LNCaP clone FGC (cell line): Measurements from ENCODE around the gene POLL.
"Not testable (repeated sequence)": the region's sequence is repeated elsewhere in the genome, so short reads cannot be mapped to it uniquely, and the experiment has no call there.

Experiments
- DNase-seq: peaks from one replicate; pipeline ENCODE4 v3.0.0-alpha.2; 2011; ENCODE audit warnings: low read depth
- H3K4me3 ChIP-seq: 2 replicates; pipeline ENCODE4 v1.5.1; 2011; ENCODE audit warnings: mild to moderate bottlenecking, low read depth, low read length, control low read depth
- TF ChIP-seq, protein P1 (sequence below): IDR thresholded peaks from 2 replicates; pipeline ENCODE4 v1.5.1; 2012; ENCODE audit warnings: mild to moderate bottlenecking; ENCODE audit not compliant: control insufficient read depth, insufficient read depth; ENCODE audit errors: extremely low read depth

The POLL gene

DNA sequence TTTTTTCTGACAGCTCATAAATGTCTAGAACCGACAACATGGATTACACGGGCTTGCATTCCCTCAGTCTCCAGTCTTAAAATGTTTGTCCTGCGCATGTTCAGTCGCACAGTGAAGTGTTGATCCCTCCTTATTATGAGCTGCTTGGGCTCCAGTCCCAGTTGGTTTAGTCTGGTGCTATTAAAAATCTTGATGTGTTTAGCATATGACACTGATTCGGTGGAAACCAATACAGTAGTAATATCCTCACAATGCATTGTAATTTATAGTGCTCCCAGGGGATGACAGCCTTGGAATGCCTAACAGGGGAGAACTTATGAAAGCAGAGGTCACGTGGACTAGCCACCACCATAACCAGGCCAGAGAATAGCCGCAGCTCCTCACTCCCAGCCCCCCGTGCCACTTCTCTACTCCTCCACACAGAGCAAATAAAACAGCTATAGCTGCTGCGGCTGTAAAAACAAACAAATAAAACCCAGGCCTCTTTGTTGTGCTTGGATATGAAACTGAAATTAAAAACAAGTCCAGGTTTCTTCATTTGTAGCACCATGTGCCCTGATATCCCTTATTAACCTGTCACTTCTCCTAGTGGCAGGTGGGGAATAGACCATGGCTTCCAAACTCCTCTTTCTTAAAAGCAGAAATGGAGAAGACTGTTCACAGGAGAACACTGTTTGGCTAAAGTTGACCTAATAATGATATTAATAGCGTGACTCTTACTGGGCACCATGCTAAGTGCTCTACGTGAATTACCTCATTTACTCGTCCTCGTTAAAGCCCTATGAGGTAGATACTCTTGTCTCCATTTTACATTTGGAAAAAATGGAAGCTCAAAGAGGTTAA lies 7.8 kb upstream of the POLL start:
- peak; percentile 34 for DNase-seq
- TF ChIP-seq, protein P1, sequence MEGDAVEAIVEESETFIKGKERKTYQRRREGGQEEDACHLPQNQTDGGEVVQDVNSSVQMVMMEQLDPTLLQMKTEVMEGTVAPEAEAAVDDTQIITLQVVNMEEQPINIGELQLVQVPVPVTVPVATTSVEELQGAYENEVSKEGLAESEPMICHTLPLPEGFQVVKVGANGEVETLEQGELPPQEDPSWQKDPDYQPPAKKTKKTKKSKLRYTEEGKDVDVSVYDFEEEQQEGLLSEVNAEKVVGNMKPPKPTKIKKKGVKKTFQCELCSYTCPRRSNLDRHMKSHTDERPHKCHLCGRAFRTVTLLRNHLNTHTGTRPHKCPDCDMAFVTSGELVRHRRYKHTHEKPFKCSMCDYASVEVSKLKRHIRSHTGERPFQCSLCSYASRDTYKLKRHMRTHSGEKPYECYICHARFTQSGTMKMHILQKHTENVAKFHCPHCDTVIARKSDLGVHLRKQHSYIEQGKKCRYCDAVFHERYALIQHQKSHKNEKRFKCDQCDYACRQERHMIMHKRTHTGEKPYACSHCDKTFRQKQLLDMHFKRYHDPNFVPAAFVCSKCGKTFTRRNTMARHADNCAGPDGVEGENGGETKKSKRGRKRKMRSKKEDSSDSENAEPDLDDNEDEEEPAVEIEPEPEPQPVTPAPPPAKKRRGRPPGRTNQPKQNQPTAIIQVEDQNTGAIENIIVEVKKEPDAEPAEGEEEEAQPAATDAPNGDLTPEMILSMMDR: no peak
- peak overlapping the region; percentile 16; the same call in 1 of the 2 replicates for H3K4me3 ChIP-seq

DNA sequence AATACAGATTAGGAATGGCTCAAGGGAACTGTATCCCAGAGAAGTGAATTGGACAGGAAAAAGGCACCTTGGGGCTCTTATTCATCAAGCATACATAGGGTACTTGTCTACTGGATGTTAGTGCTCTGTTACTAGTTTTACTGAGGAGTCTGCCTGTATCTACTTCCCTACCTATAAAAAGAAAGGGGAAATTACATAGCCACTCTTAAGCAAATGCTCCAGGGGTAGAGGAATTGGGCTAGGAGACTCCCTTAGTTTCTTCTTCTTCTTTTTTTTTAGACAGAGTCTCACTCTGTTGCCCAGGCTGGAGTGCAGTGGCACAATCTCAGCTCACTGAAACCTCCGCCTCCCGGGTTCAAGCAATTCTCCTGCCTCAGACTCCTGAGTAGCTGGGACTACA lies 5.3 kb upstream of the POLL start:
- DNase-seq, H3K4me3 ChIP-seq: not testable (repeated sequence)

DNA sequence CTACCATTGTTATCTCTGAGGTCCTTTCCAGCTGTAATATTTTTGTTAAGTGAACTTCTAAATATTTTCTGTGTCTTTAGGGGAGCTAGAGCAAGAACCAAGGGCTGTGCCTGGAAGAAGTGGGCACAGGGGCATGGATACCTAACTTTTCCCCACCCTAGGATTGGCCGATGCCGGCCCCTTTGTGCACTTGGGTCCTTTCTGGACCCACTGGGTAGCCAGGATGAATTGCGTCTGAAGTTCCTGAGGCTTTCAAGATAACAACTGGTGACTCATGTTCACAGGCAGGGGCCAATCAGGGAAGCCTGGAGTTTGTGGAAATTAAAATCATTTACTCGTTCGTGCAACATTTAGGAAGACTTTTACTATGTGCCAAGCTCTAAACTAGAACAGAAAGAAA lies 822 bp upstream of the POLL start:
- no peak for DNase-seq
- TF ChIP-seq, protein P1: no peak
- peak overlapping the region; percentile 75 for H3K4me3 ChIP-seq

DNA sequence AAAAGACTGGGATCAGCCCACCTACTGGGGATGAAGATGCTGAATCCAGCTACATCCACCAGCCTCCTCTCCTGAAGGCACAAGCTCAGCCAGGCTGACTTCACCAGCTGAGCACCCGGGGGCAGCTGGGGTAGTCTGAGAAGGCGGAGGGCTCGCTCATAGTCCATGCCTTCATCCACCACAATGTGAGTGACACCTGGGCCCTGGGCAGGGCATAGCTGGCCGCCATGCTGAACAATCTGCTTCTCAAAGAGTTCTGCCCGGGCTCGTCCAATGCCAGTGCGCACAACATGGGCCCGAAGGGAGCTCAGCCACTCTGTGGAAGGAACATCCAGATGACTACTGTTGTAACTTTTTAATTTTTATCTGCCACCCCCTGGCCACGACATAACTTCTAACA lies 2.2 kb downstream of the POLL start:
- DNase-seq: no peak
- TF ChIP-seq, protein P1: no peak

DNA sequence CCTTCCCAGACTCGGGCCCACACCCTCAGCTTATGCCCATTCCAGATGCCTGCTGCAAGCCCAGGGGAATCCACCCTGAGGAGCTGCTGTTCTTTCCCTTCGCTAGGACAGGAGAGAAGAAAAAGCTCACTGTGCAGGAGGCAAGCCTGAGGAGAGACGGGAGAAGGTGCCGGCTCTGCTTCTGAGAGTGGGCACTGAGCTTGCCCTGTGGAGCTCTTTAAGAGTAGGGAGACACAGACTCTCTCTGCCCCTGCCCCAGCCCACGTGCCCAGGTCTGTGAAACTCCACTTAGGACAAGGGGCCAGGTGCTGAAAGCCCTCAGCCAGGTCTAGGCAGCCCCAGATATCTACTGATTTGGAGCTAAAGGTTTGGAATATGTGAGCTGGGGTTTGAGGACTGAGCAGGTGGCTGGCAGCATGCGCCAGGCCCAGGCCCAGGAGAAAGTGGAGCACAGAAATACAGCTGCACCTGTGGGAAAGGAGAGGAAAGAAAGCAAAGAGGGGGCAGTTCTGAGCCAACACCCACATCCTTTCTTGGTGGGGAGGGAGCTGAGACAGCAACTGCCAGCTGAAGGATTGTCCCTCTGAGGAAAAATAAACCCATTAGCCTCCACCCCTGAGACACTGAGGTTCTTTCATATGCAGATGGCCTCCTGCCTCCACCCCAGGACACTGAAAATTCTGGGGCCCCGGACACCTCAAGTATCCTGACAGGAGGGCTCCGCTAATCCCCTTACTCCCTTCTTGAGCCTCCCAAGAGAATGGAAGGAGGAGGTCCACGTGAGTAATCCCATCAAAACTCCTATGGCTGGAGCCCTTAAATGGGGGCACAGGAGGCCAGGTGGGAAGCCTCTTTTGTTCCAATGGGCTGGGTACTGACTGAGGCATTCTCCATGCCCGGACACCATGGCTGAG lies 7.3 kb downstream of the POLL start:
- no peak for DNase-seq
- H3K4me3 ChIP-seq: no peak overlapping the region
- TF ChIP-seq, protein P1: no peak

More for the DNA sequence above, 2.2 kb downstream of the POLL start:
- no peak overlapping the region for H3K4me3 ChIP-seq

DNA sequence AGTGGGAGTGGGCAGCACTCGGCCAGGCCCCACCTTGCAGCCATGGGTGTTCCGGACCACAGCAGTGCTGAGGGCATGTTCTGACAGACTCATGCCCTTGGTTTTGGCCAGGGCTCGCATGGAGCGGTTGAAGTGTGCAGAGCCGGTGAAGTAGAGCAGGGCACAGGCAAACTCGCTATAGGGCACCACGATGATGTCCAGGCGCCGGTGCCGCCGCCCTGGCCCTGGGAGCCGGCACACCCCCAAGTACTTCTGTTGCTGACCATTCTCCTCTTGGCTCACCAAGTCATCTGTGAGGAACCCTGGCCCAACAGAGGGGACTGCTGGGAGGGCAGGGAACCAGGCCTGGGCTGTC lies 8.6 kb downstream of the POLL start:
- no peak for DNase-seq
- H3K4me3 ChIP-seq: no peak overlapping the region
- TF ChIP-seq, protein P1: no peak

DNA sequence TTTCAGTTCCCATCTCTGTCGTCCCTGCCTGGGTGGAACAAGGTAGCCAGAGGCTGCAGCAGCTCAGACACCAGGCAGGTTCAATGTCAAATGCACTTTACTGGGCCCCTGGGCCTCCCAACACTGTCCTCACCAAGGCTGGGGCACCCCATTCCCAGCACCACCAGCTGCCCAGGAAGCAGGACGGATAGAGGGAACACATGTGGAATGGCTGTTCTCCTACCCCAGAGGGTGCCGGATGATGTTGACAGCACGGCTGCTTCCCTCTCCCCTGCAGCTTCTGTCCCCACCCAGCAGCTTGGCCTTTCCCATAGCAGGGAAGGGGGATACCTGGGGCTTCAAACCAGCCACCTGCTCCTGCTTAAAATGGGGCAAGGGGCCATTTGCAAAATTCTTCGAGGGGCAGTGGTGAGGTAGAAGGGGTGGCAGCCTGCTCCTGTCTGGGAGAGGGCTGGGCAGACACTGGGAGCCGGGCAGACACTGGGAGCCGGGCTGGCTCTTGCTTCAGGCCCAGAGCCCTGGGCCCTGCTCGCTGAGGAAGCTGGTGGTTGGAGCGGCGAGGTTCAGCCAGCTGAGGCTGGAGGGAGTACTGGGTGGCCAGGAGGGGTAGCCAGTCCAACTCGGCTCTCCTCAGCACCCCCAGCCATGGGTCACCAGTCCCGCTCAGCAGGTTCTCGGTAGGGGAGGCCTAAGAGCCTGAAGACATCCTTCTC lies 9.1 kb downstream of the POLL start:
- DNase-seq: no peak
- TF ChIP-seq, protein P1: no peak
- no peak overlapping the region for H3K4me3 ChIP-seq
